ENCODE data around the gene NLRP10. TPM values are rescaled to one million over a fixed set of nuclear protein-coding genes. Genes with fewer than 3 reads are reported as not detected.

NLRP10 gene
- total RNA-seq, 1 experiment from 2014 or later = 0.96 TPM

- Histone ChIP-seq H3F3A (ENCODE audit: insufficient read depth, low read depth) (no peaks in the 10 kb centered on the region), H3K9me2 (ENCODE audit: insufficient read depth) (no peaks in the 10 kb centered on the region), H3K27ac (no peak overlapping the region), H3K4me1 (replicated peaks; ENCODE audit: insufficient read depth) (no peaks in the 10 kb centered on the region), H2AFZ (no peak overlapping the region), H3K9me3 (ENCODE audit: insufficient read depth, low read depth) (no peaks in the 10 kb centered on the region), H3K27me3 (ENCODE audit: insufficient read depth, low read depth) (no peaks in the 10 kb centered on the region), H3K36me3 (ENCODE audit: low read depth) (no peaks in the 10 kb centered on the region), H3K79me2 (ENCODE audit: low read depth) (no peaks in the 10 kb centered on the region), H3K4me2 (no peak overlapping the region), H3K4me3 (no peak overlapping the region), H4K20me1 (ENCODE audit: insufficient read depth) (no peaks in the 10 kb centered on the region)
- CTCF ChIA-PET = no interaction called here
- TF ChIP-seq EZH2 (IDR thresholded peaks at IDR 0.05; ENCODE audit: low read depth) (no peak), CTCF (conservative IDR thresholded peaks at IDR 0.05) (no peak)
- no peak for DNase-seq
- POLR2A ChIA-PET (ENCODE audit: unreplicated experiment) = no interaction called here
- intact Hi-C loops (cut with micrococcal nuclease; ENCODE audit: unreplicated experiment) = no loop called here
- no TSS peak for BruUV-seq (replicated peaks)
Measured at GRCh38 chr11:7944123-7944522, 21.1 kb downstream of the NLRP10 start.

GRCh38 chr11:7941608-7942007 lies 23.6 kb downstream of the NLRP10 start, which contains the start of gene OR10A3:
Gene OR10A3 (minus strand): TSS chr11:7941708. CDS start chr11:7939520, 2,188 bp downstream.
- Histone ChIP-seq H3K4me1 (replicated peaks; ENCODE audit: insufficient read depth) (peaks cover 8% of the 10 kb centered on the region), H4K20me1 (ENCODE audit: insufficient read depth) (no peaks in the 10 kb centered on the region), H2AFZ (no peak within 1 kb of the TSS), H3K9me2 (ENCODE audit: insufficient read depth) (no peaks in the 10 kb centered on the region), H3K4me3 (no peak within 1 kb of the TSS), H3K79me2 (ENCODE audit: low read depth) (no peaks in the 10 kb centered on the region), H3K4me2 (no peak within 1 kb of the TSS), H3K27me3 (ENCODE audit: insufficient read depth, low read depth) (no peaks in the 10 kb centered on the region), H3K27ac (no peak within 1 kb of the TSS), H3K9me3 (ENCODE audit: insufficient read depth, low read depth) (no peaks in the 10 kb centered on the region), H3K36me3 (ENCODE audit: low read depth) (no peaks in the 10 kb centered on the region), H3F3A (ENCODE audit: insufficient read depth, low read depth) (no peaks in the 10 kb centered on the region; the same call in 1 of the 2 replicates)
- POLR2A ChIA-PET (ENCODE audit: unreplicated experiment) = interaction anchor here (0.8 kb wide), 1 partner anchor 54 kb away, joined by 10 read pairs; no protein-coding TSS in a partner anchor
- TF ChIP-seq CTCF (conservative IDR thresholded peaks at IDR 0.05) = no peak
- no peak for TF ChIP-seq EZH2 (IDR thresholded peaks at IDR 0.05; ENCODE audit: low read depth)
- BruUV-seq (replicated peaks) = no TSS peak
- DNase-seq = no peak
- intact Hi-C loops (cut with micrococcal nuclease; ENCODE audit: unreplicated experiment) = no loop called here
- CTCF ChIA-PET = no interaction called here

- intact Hi-C loops (cut with micrococcal nuclease; ENCODE audit: unreplicated experiment) = no loop called here
- POLR2A ChIA-PET (ENCODE audit: unreplicated experiment) = interaction anchor here (0.8 kb wide), 1 partner anchor 54 kb away, joined by 10 read pairs; no protein-coding TSS in a partner anchor
- no peak overlapping the region for H3K4me2 ChIP-seq
- BruUV-seq (replicated peaks) = no TSS peak
- no peaks in the 10 kb centered on the region for H4K20me1 ChIP-seq (ENCODE audit: insufficient read depth)
- H3K79me2 ChIP-seq (ENCODE audit: low read depth) = no peaks in the 10 kb centered on the region
- H3K9me3 ChIP-seq (ENCODE audit: insufficient read depth, low read depth) = no peaks in the 10 kb centered on the region
- H3K27ac ChIP-seq = no peak overlapping the region
- no peak overlapping the region for H3K4me3 ChIP-seq
- TF ChIP-seq CTCF (conservative IDR thresholded peaks at IDR 0.05) = no peak
- TF ChIP-seq EZH2 (IDR thresholded peaks at IDR 0.05; ENCODE audit: low read depth) = no peak
- CTCF ChIA-PET = no interaction called here
- H3K27me3 ChIP-seq (ENCODE audit: insufficient read depth, low read depth) = no peaks in the 10 kb centered on the region
- H3F3A ChIP-seq (ENCODE audit: insufficient read depth, low read depth) = peaks cover 4% of the 10 kb centered on the region; the same call in 1 of the 2 replicates
- H3K36me3 ChIP-seq (ENCODE audit: low read depth) = no peaks in the 10 kb centered on the region
- DNase-seq = no peak
- H3K4me1 ChIP-seq (replicated peaks; ENCODE audit: insufficient read depth) = peaks cover 13% of the 10 kb centered on the region
- H3K9me2 ChIP-seq (ENCODE audit: insufficient read depth) = no peaks in the 10 kb centered on the region
- H2AFZ ChIP-seq = no peak overlapping the region
Measured at GRCh38 chr11:7941146-7941545, 24.1 kb downstream of the NLRP10 start.

Data from PC-9 (cell line).